ENCODE measurements around the gene TRPC1.
"Not testable (repeated sequence)": the region's sequence is repeated elsewhere in the genome, so short reads cannot be mapped to it uniquely, and the experiment has no call there.

Gene TRPC1

DNA sequence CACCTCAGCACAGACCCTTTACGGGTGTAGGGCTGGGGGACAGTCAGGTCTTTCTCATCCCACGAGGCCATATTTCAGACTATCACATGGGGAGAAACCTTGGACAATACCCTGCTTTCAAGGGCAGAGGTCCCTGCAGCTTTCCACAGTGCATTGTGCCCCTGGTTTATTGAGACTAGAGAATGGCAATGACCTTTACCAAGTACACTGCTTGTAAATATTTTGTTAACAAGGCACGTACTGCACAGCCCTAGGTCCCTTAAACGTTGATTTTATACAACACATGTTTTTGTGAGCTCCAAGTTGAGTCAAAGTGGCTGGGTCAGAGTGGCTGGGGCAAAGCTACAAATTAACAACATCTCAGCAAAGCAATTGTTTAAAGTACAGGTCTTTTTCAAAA lies 28.8 kb downstream of the TRPC1 start:
- not testable (repeated sequence) for DNase-seq (ENCODE audit: low read depth in 2 of 2)

DNA sequence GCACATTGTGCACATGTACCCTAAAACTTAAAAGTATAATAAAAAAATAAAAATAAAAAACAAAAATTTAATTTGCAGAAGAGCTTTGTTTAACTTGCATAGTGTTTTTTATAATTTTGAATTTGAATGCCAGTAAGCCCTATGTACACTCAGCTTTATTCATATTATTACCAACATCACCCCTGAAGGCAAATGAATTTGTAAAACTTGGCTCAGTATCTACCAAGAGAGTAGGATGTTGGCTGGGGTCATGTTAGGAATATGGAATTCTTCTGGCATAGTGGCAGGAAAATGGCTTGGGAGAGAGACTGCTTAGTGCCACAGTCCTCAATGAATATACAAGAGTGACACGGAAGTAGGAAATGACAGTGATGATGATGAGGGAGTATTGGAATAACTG lies 30.7 kb downstream of the TRPC1 start:
- DNase-seq (ENCODE audit: low read depth in 2 of 2) = no peak

DNA sequence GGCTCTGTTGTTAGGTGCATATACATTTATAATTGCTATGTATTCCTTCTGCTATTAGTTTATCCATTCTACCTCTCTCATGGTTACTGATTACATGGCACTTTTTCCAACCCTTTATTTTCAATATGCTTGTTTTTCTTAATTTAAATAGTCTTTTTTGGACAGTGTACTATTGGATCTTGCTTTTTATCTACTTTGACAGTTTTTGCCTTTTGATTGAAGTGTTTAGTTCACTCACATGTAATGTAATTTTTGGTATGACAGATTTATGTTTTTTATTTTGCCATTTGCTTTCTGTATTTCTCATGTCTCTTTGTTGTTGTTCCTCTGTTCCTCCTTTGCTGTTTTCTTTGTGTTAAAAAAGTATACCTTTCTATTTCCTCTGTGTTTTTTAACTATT lies 44.5 kb downstream of the TRPC1 start:
- DNase-seq (ENCODE audit: low read depth in 2 of 2) = no peak

DNA sequence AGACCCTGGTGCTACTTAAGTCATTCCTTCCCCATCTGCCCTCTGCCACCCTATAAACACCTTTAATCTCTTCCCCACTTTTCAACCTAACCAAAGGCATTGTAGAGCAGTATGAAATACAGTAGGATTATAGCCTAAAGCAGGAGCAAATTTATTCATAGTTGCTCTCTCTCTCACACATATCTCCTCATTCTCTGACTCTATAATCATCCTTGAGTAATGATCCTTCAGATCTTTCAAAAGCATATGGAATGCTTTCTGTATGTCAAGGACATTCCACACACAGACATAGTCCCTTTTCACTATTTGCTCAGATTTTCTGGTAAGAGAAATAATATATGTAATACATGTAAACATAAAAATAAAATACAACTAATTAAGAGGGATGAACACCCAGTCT lies 54.1 kb downstream of the TRPC1 start:
- no peak for DNase-seq (ENCODE audit: low read depth in 2 of 2)

DNA sequence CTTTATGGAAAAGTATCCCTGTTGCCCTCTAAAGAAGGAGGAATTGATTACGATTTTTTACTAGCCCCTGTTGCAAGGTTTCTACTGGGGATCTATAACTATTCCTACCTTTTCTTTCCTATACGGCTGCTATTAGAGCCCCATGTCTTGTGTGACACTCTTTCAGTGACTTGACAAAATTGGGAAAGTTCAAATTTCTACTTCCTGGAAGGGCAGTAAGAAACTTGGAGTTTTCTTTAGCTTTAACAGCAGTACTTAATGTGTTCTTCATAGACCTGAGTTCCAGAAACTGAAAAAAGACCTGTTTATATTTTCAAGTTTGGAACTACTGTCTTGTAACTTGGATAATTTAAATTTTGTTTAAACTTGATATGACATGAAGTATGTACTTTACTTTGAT lies 54.7 kb downstream of the TRPC1 start:
- DNase-seq (ENCODE audit: low read depth in 2 of 2) = no peak

DNA sequence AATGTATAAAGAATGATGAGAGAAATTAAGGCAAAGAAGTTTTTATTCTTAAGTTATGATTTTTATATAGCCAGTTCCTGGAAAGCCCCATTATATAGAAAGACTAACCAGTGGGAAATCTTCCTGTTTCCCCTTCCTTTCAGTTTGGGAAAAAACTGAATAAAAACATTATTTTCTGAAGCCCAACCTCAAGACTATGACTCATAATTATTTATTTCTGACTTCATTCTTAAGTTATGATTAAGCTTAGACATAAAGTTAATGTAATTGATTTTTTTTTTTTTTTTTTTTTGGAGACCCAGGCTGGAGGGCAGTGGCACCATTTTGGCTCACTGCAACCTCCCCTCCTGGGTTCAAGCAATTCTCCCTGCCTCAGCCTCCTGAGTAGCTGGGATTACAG lies 55.8 kb downstream of the TRPC1 start:
- no peak for DNase-seq (ENCODE audit: low read depth in 2 of 2)

DNA sequence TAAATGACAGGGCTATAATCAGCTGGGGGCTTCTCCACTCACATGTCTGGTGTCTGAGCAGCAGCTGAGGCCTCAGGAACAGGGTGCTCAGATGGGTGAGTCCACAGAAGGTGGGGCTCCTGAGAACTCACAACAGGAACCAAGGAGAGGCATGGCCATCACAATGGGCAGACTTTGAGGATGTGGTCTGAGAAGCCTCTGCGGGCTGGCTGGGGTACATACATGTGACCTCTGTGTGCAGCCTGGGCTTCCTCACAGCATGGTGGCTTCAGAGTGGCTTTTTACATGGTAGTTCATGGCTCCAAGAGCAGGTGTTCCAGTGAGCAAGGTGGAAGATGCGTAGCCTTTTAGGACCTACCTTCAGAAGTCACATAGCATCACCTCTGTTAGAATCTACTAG lies 58.8 kb downstream of the TRPC1 start:
- no peak for DNase-seq (ENCODE audit: low read depth in 2 of 2)

DNA sequence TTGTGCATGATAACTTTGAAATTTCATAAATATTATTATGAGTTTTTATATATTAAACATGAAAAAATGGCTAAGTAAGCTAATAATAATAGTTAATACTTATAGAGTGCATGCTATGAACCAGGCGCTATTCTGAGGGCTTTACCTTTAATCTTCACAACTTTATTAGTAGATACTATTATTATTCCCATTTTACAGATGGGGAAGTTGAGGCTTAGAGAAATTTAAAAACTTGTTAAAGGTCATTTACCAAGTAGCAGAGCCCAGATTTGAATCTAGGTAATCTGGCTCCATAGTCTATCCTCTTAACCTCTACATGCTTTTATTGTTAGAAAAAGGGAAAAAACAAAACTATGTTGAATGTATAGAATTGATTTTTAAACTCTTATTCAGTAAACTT lies 60.4 kb downstream of the TRPC1 start:
- DNase-seq (ENCODE audit: low read depth in 2 of 2) = no peak

DNA sequence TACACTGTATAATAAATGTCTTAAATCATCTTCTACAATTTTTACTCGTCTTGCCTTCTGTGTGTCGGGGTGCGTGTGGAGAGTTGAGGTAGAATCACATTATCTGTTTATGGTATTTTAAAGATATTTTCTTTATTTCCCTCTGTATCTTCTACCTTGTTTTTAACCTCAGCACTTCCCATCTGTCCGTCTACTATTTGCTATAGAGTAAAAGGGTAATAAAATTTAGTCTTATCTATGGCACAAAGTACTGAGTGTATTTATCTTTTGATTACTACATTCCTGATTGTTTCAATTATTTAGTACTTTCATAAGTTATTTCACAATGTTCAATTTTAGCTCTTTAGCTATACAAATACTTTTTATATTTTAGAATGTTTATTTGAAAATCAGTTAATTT lies 62.2 kb downstream of the TRPC1 start:
- no peak for DNase-seq (ENCODE audit: low read depth in 2 of 2)

DNA sequence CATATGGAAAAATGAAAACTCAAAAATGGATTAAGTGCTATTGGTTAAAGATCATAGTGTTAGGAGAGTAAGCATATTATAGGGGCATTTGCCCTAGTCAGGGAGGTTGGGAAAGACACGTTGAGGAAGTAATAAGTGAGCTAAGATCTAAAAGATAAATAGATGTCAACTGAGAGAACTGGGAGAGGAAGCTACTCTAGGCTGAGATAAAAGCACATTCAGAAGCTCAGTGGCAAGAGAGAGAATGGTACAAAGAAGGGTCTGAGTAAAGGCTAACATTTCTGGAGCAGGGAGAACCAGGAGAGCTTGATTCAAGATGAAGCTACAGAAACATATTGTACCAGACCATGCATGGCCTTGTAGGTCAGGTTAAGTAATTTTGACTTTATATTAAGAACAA lies 63.9 kb downstream of the TRPC1 start:
- DNase-seq (ENCODE audit: low read depth in 2 of 2) = no peak

DNA sequence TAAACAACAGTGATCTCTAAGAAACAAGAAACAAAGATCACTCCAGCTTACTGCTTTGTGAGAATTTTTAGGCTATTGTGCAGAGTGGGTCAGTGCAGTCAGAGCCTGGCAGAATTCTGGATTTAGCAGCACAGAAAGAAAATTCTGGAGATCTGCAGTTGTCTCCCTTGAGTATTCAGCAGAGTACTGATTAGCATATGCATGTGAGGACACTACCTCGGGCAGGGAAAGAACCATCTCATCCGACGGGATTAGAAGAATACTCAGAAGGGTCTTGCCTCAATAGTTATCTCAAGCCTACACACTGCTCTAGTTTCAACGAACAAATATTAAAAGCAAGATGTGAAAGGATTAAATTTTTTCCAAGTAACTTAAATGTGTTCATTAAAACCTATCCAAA lies 70.7 kb downstream of the TRPC1 start:
- DNase-seq (ENCODE audit: low read depth in 2 of 2) = no peak

DNA sequence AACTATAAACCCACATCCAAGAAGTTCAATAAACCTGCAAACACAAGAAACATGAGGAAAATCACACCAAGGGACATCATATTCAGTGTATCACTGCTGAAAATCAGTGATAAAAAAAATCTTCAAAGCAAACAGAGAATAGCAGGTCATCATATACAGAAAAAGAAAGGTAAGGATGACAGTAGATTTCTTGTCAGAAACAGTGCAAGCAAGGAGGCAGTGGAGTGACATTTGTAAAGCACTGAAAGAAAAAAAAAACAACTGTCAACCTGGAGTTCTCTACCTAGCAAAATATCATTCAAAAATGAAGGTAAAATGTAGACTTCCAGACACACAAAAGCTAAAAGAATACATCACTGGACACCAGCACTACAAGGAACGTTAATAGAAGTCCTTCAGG lies 71.5 kb downstream of the TRPC1 start:
- no peak for DNase-seq (ENCODE audit: low read depth in 2 of 2)

DNA sequence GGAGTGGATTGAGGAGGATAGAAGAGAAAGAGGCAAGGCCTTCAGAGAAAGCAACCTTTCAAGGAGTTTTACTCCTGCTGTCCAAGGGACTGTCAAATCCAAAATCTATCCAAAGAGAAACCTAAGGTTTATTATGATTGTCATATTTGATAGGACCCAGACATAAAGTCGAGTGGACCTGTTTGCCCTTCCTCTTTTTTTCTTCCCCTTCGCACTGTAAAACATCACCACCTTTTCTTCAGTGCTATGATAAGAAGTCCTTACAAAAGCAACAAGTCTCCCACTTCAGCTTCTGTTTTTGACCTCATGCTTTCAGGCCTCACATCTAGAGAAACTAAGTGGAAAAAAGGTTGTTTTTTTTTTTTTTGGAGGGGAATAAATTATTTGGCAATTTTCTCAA lies 73.0 kb downstream of the TRPC1 start:
- no peak for DNase-seq (ENCODE audit: low read depth in 2 of 2)

DNA sequence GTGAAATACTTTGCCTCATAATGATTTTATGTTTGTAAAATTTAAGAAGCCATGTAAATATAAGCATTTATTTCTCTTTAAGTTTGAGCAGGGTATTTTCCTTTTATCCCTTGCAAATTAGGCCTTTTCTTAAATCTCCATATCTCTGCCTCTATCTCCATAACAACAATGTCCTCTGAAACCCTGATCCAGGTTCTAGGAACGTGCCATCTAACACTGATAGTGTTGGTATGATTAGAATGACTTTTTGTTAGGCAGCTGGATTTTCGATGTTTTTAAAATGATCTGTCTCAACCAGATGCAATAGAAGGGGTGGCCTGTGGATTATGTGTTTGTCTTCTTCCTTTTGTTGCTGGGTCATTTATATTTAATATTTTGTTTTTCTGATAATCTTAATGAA lies 77.9 kb downstream of the TRPC1 start:
- no peak for DNase-seq (ENCODE audit: low read depth in 2 of 2)

DNA sequence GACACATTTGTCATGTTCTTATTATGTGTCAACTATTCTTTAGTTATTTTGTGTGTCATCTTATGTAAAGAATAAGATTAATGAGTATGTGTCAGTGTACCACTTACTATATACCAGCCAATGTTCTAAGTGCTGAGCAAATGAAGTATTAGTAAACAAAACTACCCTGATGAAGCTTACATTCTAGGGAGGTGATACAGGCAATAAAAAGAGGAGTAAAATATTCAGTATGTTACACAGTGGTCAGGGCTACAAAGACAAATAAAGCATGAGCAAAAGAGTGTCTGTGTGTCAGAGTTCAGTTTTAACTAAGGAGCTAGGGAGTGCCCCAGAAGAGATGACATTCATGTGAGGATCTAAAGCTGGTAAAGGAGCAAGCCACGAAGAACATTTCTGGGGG lies 79.1 kb downstream of the TRPC1 start:
- no peak for DNase-seq (ENCODE audit: low read depth in 2 of 2)

DNA sequence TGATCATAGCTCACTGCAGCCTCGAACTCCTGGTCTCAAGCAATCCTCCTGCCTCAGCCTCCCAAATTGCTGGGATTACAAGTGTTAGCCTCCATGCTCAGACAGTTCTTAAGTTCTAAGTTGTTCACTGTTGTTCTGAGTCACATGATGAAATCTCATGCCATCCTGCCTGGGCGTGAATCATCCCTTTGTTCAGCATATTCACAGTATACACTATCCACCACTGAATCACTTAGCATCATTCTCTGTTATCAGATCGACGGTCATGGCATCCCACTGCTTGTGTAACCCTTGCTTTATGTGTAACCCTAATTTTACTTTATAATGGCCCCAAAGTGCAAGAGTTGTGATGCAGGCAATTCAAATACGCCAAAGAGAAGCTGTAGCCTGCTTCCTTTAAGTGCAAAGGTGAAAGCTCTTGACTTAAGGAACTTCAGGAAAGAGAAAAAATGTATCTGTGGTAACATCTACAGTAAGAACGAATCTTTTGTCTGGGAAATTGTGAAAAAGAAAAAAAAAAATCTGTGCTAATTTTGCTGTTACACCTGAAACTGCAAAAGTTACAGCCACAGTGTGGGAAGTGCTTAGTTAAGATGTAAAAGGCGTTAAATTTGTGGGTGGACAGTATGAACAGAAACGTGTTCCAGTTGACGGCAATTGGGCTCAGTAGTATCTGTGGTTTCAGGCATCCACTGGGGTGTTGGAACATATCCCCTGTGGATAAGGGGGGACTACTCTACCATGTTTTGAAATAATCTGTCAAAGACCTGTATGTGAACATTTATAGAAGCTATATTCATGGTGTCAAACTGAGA lies 84.5 kb downstream of the TRPC1 start:
- no peak for DNase-seq (ENCODE audit: low read depth in 2 of 2)

DNA sequence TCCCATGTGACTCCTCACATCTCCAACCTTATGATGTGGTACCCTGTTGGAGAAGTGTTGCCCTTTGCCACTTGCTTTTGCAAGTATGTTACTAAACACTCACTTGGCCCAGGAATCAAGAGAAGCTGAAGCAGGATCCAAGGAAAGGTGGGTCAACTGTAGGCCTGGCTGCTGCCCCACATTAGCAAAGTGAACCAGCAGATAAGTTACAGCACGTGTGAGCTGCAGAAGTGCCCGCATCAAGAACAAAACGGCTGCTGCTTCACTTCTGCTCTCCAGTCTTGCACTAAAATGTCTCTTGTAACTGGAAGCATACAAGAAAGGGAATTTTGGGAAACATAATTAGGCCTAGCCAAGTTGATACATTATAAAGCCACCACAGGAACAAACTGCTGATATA lies 85.4 kb downstream of the TRPC1 start:
- no peak for DNase-seq (ENCODE audit: low read depth in 2 of 2)

DNA sequence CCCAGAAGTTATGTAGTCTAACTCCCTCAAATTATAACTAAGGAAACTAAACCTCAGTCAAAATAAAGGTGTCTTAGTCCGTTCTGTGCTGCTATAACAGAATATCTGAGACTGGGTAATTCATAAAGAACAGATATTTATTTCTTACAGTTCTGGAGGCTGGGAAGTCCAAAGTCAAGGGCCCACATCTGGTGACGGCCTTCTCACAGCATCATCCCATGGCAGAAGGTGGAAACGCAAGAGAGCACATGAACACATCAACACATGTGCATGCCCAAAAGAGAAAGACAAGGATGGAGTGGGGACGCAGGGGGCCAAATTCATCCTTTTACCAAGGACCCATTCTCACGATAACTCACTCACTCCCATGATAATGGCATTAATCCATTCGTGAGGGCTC lies 92.0 kb downstream of the TRPC1 start:
- no peak for DNase-seq (ENCODE audit: low read depth in 2 of 2)

DNA sequence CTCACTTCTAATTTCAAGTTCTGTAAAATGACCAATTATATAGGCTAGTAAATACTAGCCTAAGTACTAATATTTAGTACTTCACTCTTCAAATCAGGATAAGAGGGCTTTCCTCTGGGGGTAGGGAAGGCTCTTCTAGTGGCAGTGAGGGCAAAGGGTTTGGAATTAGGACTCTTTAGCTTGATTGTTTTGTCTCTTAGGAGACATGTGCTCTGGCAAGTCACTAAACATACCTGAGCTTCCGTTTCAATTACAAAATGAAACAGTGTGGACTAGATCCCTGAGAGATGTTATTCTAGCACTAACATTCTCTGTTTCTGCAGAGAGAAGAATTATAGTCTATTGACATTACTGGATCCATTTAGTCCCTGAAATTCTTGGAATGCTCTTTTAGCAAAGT lies 93.5 kb downstream of the TRPC1 start:
- DNase-seq (ENCODE audit: low read depth in 2 of 2) = no peak

DNA sequence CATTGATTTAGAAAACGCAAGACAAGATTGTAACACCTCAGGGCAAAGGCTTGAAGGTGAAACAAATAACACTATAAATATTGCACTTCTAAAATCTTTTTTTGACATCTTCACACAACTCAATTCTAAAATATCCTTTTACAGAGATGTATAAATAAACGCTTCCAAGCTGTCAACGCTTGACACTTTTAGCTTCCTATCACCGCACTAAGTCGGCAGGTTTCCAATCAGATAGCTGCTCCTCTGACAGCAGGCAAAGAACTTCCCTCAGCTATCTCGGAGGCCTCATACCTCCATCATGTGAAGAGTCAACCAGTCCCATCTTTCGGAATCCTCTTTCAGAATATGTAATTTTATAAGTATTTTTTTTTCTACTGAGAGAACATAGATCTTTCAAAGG lies 94.1 kb downstream of the TRPC1 start:
- no peak for DNase-seq (ENCODE audit: low read depth in 2 of 2)

DNA sequence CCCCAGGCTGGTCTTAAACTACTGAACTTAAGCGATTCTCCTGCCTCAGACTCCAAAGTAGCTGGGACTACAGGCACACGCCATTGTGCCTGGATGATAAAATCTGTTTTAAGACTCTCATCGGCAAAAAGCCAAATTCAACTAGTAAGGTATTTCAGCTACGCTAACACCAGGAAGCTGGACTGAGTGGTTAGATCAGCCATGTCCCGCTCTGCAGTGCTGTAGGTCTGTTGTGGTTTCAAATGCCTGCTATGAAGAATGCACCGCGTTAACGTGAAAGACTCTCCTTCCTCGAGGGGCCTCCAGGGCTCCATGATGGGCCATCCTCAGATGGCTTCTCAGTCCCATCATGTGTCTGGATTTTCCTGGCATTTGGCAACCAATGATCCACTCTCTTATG lies 94.8 kb downstream of the TRPC1 start:
- DNase-seq (ENCODE audit: low read depth in 2 of 2) = no peak

DNA sequence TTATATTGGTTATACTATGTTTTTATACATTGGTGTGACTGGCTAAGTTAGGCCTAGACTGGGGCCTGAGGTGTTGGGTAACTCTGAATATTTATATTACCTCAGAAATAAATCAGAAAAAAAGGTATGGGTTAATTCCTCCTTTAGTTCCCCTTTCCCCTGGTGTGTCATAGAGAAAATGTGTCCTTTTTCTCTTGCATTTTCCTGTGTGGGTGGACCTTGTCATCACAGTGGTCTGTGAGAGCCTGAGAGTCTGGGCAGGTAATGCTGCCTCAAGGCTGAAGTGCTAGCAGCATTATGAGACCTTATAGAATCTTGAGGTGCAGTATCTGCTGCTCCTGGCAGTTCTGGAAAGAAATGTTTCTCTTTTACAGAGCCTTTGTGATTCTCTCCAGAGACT lies 95.3 kb downstream of the TRPC1 start:
- DNase-seq (ENCODE audit: low read depth in 2 of 2) = no peak

DNA sequence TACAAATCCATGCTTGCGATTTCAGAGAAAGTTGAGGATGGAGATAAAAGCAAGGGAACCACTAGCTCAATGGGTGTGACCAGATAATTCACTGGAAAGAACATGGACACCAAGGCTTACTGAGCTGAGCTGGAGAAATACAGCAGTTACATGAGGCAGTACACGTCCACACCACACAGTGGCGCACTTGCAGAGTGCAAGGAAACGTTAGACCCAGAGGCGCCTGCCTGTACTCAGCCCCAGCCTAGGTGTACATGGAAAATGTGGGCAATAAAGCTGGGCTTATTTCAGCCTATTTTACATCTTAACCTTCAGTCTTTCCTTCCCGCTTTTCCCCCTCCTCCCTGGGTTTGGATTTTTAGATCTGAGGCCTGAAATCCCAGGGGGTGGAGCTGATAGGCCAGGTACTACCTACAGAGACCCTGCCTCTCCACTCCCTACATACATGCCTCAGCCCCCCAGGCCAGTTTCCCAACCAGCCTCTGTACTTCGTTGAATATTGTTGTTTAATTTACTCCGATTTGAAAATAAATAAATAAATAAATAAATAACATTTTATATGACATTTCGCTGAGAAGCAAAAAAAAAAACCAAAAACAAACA lies 105.0 kb downstream of the TRPC1 start:
- no peak for DNase-seq (ENCODE audit: low read depth in 2 of 2)

DNA sequence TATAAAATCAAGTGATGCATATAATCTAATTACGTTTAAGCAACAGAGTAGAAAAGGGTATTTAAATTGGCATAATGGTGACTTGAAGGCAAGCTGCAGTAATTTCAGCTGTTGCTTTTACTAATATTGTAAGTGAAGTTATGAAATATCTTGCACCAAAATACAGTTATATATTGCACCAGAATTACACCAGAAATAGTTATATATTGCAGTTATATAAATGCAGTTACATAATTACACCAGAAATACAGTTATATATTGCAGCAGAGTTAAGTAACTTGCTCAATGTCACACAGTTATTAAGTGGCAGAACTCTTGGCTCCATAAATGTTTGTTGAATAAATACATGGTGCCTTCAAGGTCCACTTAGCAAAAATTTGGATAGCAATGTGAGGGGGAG lies 113.7 kb downstream of the TRPC1 start:
- DNase-seq (ENCODE audit: low read depth in 2 of 2) = no peak
